CD4-positive, alpha-beta T cell treated with Interleukin-4 for 1 hour (primary cell): ENCODE results near the gene SMOC2.

Experiments
- DNase-seq, 2 donors: peaks; one replicate each; pipeline ENCODE4 v3.0.0-alpha.2; 2020 to 2022

Gene SMOC2

DNA sequence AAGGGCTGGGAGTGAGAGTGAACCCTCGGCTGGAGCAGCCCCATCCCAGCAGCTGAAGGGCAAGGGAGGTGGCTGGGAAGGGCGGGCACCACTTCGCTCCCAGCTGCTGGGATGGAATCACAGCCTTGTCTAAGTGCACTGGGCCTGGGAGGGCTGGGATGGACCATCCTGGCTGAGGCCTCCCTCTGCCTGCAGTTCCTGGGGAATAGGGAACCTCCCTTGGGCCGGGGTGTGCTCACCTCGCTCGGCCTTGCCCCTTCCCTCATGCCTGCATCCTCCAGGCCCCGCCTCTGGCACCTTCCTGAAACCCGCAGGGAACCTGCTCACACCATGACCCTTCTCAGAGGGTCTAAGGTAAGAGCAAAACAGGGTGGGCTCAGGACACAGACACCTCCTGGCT is 53.7 kb downstream of the SMOC2 start:
- DNase-seq = no peak

- no peak for DNase-seq
Observed at GRCh38 chr6:168495133-168495532, 54.1 kb downstream of the SMOC2 start.

- no peak for DNase-seq
Observed at GRCh38 chr6:168495636-168496035, 54.7 kb downstream of the SMOC2 start.

DNA sequence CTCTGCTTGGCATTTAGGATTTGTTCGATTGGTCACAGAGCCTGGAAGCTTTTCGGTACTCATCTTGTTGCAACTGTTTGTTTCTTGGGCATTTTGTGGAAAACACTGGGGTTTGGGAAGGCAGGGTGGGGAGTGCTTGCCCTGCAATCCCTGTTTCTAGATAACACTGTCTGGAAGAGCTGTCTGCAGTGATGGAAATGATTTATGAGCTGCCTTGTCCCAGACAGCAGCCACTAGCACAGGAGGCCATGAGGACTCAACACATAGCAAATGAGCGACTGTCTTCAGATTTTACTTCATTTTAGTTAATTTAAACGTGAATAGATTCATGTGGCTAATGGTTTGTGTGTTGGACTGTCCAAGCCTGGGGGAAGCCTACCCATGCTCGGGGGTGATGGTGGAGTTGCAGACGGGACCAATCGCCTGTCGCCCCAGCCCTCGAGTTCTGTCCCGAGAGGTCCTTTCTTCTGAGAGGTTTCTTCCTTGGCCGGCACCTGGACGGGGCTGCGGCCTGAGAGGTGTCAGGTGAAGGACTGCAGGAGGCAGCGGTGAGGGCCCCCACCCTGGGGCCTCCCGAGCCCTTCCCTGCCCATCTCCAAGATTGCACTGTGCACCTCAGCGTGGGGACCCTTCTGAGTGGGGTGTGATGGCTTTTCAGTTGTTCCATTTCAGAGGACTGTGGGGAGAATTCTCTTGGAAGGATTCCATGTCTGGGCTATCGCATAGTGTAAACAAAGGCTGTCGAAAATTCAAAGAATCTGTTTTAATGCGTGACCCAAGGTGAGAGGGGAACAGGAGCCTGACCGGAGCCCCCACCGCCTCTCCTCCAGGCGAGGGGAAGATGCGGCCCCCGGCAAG is 55.4 kb downstream of the SMOC2 start:
- DNase-seq = no peak

DNA sequence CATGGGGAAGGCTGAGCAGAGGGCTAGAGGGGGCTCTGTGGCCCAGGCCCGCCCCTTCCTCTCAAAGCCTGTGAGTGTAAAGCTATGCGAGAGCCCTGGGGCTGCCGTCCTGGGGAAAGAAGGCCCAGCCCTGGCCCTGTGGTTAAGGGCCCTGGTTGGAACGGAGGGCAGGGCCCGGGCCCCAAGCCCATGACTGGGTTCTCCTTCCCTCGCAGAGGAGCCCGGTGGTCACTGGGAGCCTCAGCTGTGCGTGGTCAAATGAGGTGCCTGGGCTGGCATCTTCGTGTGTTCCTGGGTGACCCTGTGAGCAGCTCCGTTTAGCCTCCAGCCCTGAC is 56.0 kb downstream of the SMOC2 start:
- DNase-seq = no peak

- DNase-seq = no peak
Observed at GRCh38 chr6:168497381-168497780, 56.4 kb downstream of the SMOC2 start.

- DNase-seq = no peak
Observed at GRCh38 chr6:168498161-168498843, 57.3 kb downstream of the SMOC2 start.

GRCh38 chr6:168499045-168499650 is 58.2 kb downstream of the SMOC2 start:
- no peak for DNase-seq

DNA sequence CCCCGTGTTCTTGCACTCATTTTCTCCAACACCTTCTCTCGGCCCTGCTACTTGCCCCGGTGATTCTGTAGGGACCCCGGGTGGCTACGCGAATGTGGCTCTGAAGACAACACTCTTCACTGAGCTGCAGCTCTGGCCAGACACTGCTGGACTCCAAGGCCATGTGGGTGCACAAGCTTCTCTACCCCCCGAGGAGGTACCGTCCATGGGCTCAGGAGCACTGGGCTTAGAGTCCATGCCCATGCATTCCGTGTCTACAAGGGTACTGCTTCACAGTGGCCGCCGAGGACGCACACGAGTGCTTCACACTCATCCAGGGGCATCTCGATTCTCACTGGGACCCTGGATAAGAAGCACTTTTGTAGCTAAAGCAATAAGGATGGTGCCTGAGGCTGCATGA is 59.5 kb downstream of the SMOC2 start:
- no peak for DNase-seq

GRCh38 chr6:168501561-168501960 is 60.6 kb downstream of the SMOC2 start:
- DNase-seq = no peak

DNA sequence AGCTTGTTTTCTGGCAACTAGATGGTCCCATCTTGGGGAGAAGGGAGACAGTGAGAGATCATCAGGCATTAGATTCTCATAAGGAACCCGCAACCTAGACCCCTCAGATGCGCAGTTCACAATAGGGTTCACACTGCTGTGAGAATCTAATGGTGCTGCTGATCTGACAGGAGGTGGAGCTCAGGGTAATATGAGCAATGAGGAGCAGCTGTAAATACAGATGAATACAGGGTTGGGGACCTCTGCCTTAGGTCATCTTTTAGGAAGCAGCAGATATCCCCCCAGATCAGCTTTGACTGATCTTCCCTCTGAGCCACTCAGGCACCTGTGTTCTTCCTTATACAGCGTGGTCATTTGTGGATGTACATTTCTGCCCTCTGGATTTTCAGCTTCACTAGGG is 63.4 kb downstream of the SMOC2 start:
- DNase-seq = no peak

GRCh38 chr6:168506460-168506859 is 65.5 kb downstream of the SMOC2 start:
- DNase-seq = no peak

- DNase-seq = no peak
Observed at GRCh38 chr6:168507297-168507696, 66.3 kb downstream of the SMOC2 start.

- no peak for DNase-seq
Observed at GRCh38 chr6:168507730-168508129, 66.7 kb downstream of the SMOC2 start.

- no peak for DNase-seq
Observed at GRCh38 chr6:168508903-168509302, 67.9 kb downstream of the SMOC2 start.

GRCh38 chr6:168513766-168514165 is 72.8 kb downstream of the SMOC2 start:
- no peak for DNase-seq

- DNase-seq = no peak
Observed at GRCh38 chr6:168514216-168514615, 73.2 kb downstream of the SMOC2 start.

GRCh38 chr6:168515376-168515775 is 74.4 kb downstream of the SMOC2 start:
- DNase-seq = no peak

- DNase-seq = no peak
Observed at GRCh38 chr6:168516944-168517741, 76.2 kb downstream of the SMOC2 start.

- DNase-seq = no peak
Observed at GRCh38 chr6:168517742-168518347, 76.9 kb downstream of the SMOC2 start.

DNA sequence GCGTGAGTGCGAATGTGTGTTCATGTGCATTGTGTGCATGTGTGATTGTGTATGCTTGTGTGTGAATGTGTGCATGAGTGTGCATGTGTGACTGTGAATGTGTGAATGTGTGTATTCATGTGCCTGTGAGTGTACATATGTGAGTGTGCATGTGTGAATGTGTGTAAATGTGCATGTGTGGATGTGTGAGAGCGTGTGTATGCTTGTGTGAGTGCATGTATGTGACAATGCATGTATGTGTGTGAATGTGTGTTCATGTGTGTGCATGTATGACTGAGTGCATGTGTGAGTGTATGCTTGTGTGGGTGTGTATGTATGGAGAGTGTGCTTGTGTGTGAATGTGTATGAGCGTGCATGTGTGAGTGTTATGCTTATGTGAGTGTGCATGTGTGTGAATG is 77.4 kb downstream of the SMOC2 start:
- DNase-seq = no peak

DNA sequence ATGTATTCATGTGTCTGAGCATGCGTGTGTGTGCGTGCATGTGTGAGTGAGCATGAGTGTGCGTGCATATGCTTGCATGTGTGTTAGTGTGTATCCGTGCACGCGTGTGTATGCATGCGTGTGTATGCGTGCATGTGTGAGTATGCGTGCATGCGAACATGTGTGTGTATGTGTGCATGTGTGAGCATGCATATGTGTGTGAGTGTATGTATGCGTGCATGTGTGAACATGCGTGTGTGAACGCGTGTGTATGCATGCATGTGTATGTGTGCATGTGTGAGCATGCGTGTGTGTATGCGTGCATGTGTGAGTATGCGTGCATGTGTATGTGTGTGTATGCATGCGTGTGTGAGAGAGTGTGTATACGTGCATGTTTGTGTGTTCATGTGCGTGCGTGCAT is 77.9 kb downstream of the SMOC2 start:
- DNase-seq = no peak

- no peak for DNase-seq
Observed at GRCh38 chr6:168520233-168520632, 79.2 kb downstream of the SMOC2 start.
